ENCODE measurements around the gene TP53.
A peak's percentile ranks its signal among the peaks of the same experiment; 100 is the strongest.

Gene TP53

GRCh38 chr17:7715936-7716886 is 28.9 kb upstream of the TP53 start:
- H3K4me3 ChIP-seq (ENCODE audit: severe bottlenecking) = peak overlapping the region; percentile 56
- TF ChIP-seq CTCF (IDR thresholded peaks at IDR 0.05; ENCODE audit: poor library complexity, severe bottlenecking) = no peak
- no peak for ATAC-seq (ENCODE audit: low read depth)
- no peaks in the 10 kb centered on the region for H3K4me1 ChIP-seq (ENCODE audit: insufficient read depth, poor library complexity, severe bottlenecking)
- H3K27me3 ChIP-seq (ENCODE audit: insufficient read depth, poor library complexity, severe bottlenecking) = no peaks in the 10 kb centered on the region
- H3K9me3 ChIP-seq (ENCODE audit: severe bottlenecking) = no peaks in the 10 kb centered on the region
- no peaks in the 10 kb centered on the region for H3K36me3 ChIP-seq (ENCODE audit: low read depth)
- peak overlapping the region; percentile 28 for H3K27ac ChIP-seq (ENCODE audit: poor library complexity, severe bottlenecking)
- DNase-seq (ENCODE audit: low spot score) = no peak

GRCh38 chr17:7714721-7715594 is 27.7 kb upstream of the TP53 start:
- Histone ChIP-seq H3K4me1 (ENCODE audit: insufficient read depth, poor library complexity, severe bottlenecking) (no peaks in the 10 kb centered on the region), H3K27ac (ENCODE audit: poor library complexity, severe bottlenecking) (no peak overlapping the region), H3K36me3 (ENCODE audit: low read depth) (no peaks in the 10 kb centered on the region), H3K27me3 (ENCODE audit: insufficient read depth, poor library complexity, severe bottlenecking) (no peaks in the 10 kb centered on the region), H3K4me3 (ENCODE audit: severe bottlenecking) (no peak overlapping the region), H3K9me3 (ENCODE audit: severe bottlenecking) (no peaks in the 10 kb centered on the region)
- ATAC-seq (ENCODE audit: low read depth) = no peak
- DNase-seq (ENCODE audit: low spot score) = no peak
- TF ChIP-seq CTCF (IDR thresholded peaks at IDR 0.05; ENCODE audit: poor library complexity, severe bottlenecking) = no peak

GRCh38 chr17:7713782-7714181 is 26.5 kb upstream of the TP53 start:
- Histone ChIP-seq H3K4me3 (ENCODE audit: severe bottlenecking) (no peak overlapping the region), H3K27me3 (ENCODE audit: insufficient read depth, poor library complexity, severe bottlenecking) (no peaks in the 10 kb centered on the region), H3K27ac (ENCODE audit: poor library complexity, severe bottlenecking) (no peak overlapping the region), H3K9me3 (ENCODE audit: severe bottlenecking) (no peaks in the 10 kb centered on the region), H3K36me3 (ENCODE audit: low read depth) (no peaks in the 10 kb centered on the region), H3K4me1 (ENCODE audit: insufficient read depth, poor library complexity, severe bottlenecking) (no peaks in the 10 kb centered on the region)
- ATAC-seq (ENCODE audit: low read depth) (no peak), DNase-seq (ENCODE audit: low spot score) (no peak)
- no peak for TF ChIP-seq CTCF (IDR thresholded peaks at IDR 0.05; ENCODE audit: poor library complexity, severe bottlenecking)

- no peak for DNase-seq (ENCODE audit: low spot score)
- no peak overlapping the region for H3K27ac ChIP-seq (ENCODE audit: poor library complexity, severe bottlenecking)
- H3K27me3 ChIP-seq (ENCODE audit: insufficient read depth, poor library complexity, severe bottlenecking) = peaks cover 2% of the 10 kb centered on the region
- TF ChIP-seq CTCF (IDR thresholded peaks at IDR 0.05; ENCODE audit: poor library complexity, severe bottlenecking) = no peak
- H3K9me3 ChIP-seq (ENCODE audit: severe bottlenecking) = no peaks in the 10 kb centered on the region
- H3K4me3 ChIP-seq (ENCODE audit: severe bottlenecking) = no peak overlapping the region
- no peak for ATAC-seq (ENCODE audit: low read depth)
- H3K36me3 ChIP-seq (ENCODE audit: low read depth) = no peaks in the 10 kb centered on the region
- H3K4me1 ChIP-seq (ENCODE audit: insufficient read depth, poor library complexity, severe bottlenecking) = no peaks in the 10 kb centered on the region
These were observed 25.0 kb upstream of the TP53 start for GRCh38 chr17:7712111-7712771.

All from RWPE2 (cell line).